OCI-LY3 (cell line): ENCODE results near the gene SNCG.

Experiments used
- EZH2phosphoT487 ChIP-seq: fragments of 200-600 bp; shearing (Covaris generic); IDR thresholded peaks from 2 replicates; pipeline ENCODE4 v1.6.1; 2018; ENCODE audit warnings: antibody characterized with exemption, mixed run types, low read depth
- TF ChIP-seq, protein P1 (sequence below): fragments of 200-600, 300-600 bp; sonication (generic); IDR thresholded peaks from 2 replicates; pipeline ENCODE4 v1.5.1; 2014; ENCODE audit warnings: antibody characterized with exemption, low read length, low read depth

DNA sequence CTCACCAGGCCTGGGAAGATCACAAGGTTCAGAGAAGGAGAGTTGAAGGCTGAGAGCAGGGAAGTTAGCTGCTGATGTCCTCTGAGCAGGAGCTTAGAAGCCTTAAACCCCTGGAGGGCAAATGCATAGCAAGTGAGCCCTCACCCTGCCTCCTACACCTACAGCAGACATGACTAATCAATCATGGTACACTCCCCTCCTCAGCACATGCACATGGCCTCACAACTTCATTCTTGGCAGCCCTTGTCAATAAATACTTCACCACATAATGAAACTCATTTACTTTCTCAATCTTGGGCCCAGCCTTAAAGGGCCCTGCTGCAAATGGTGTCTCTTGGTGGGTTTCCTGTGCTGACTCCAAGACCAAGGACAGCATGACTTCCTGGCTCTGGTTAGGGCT is 13.9 kb upstream of the SNCG start:
- TF ChIP-seq, protein P1, sequence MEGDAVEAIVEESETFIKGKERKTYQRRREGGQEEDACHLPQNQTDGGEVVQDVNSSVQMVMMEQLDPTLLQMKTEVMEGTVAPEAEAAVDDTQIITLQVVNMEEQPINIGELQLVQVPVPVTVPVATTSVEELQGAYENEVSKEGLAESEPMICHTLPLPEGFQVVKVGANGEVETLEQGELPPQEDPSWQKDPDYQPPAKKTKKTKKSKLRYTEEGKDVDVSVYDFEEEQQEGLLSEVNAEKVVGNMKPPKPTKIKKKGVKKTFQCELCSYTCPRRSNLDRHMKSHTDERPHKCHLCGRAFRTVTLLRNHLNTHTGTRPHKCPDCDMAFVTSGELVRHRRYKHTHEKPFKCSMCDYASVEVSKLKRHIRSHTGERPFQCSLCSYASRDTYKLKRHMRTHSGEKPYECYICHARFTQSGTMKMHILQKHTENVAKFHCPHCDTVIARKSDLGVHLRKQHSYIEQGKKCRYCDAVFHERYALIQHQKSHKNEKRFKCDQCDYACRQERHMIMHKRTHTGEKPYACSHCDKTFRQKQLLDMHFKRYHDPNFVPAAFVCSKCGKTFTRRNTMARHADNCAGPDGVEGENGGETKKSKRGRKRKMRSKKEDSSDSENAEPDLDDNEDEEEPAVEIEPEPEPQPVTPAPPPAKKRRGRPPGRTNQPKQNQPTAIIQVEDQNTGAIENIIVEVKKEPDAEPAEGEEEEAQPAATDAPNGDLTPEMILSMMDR = no peak
- TF ChIP-seq EZH2phosphoT487 = no peak
